Activated naive CD8-positive, alpha-beta T cell treated with anti-CD3 and anti-CD28 coated beads, Interleukin-2, amount 50 U/mL, for 16 hours (primary cell): Measurements from ENCODE around the gene CALCB.

Experiments used
- DNase-seq: peaks from one replicate; pipeline ENCODE4 v3.0.0-alpha.2; 2020; ENCODE audit warnings: low read depth, low spot score

CALCB gene

DNA sequence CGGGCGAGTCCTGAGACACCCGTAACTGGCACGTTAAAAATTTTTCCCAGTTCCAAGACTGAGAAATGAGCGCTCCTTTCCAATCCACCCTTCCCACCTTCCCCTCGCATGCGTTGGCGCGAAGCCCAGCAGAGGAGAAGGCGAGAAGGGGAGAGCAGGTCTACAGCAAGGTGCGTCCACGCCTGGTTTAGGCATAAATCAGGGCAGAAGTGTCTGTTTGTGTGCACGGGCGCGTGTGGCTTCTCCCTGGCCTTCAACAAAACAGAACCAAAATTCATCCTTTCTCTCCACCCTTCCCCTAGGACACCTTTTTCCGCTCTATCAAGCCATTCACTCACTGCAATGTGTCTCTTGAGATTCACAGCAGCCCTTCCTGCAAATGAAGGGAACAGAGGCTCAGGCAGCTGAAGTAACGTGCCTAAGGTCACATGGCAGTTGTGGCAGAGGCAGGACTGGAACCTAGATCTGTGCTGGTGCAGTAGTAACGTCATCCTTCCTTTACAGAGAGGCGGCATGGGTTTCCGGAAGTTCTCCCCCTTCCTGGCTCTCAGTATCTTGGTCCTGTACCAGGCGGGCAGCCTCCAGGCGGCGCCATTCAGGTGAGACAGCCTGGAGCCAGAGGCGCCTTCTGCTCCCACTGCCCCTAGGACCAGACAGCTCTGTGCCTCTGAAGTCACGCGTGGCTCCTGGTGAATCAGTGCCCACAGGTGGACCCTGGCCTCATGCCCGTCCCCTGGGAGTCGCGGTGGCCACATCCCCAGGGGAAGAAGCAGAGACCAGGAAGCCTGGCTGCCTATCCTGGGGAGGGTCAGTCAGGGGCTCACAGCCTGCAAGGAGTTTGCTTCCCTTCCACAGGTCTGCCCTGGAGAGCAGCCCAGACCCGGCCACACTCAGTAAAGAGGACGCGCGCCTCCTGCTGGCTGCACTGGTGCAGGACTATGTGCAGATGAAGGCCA is 1.1 kb downstream of the CALCB start:
- peak; percentile 78 for DNase-seq

DNA sequence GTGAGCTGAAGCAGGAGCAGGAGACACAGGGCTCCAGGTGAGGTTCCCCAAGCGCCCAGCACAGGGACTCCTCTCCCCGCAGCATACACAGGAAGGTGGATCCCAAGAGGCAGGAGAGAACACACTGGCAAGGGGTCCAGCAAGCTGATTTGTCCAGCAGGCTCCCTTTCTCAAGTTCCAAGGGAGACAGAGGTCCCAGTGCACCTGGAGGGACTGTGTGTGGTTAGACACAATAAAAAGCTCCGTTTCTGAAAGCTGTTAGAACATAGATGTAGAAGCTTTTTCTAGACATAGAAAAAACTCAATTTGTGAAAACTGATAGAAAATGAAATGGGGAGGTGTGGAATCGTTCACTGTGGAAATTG is 1.8 kb downstream of the CALCB start:
- DNase-seq = no peak

DNA sequence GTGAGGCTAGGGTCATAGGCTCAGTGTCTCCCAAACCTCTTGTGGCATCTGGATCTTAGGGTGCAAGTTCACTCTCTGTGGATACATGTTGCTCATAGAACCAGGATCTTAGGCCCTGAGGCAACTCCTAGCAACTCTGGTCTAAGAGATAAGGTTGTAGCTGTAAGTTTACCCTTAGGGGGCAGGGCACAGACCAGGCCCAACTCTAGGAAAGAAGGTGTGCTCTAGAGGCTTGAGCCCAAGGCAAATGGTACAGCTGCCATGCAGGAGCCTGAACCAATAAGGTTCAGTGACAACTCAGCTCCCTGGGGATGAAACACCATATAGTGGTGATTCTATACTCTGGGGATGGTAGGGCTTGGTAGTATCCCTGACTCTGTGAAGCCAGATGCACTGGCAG is 17.8 kb downstream of the CALCB start:
- DNase-seq = no peak

DNA sequence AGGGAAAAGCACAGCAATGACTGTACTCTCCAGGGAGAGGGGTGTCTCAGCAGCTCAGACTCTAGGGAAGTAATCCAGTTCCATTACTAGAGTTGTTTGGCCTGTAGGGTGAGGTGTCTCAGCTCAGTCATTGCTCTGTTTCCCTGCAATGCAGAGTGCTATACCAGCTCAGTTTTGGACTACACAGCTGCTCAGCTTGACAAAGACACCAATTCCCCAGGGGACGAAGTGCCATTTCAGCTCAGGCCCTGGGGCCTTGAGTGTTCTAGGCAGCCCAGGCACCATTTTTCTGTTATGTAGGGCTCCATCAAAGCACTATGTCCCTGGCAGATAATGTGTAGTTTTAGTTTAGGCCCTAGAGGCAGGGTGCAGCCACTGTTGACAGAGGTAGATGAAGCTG is 18.2 kb downstream of the CALCB start:
- DNase-seq = no peak

DNA sequence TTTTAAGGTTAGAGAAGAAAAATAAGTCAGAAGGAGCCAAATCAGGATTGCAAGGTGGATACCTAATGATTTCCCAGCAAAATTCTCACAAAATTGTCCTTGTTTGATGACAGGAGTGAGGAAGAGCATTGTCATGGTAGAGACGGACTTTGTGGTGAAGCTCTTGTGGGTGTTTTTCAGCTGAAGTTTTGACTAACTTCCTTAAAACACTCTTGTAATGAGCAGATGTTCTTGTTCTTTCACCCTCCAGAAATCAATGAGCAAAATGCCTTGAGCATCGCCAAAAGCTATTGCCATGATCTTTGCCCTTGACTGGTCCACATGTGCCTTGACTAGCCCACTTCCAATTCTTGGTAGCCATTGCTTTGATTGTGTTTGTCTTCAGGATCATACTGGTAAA is 20.0 kb downstream of the CALCB start:
- no peak for DNase-seq

DNA sequence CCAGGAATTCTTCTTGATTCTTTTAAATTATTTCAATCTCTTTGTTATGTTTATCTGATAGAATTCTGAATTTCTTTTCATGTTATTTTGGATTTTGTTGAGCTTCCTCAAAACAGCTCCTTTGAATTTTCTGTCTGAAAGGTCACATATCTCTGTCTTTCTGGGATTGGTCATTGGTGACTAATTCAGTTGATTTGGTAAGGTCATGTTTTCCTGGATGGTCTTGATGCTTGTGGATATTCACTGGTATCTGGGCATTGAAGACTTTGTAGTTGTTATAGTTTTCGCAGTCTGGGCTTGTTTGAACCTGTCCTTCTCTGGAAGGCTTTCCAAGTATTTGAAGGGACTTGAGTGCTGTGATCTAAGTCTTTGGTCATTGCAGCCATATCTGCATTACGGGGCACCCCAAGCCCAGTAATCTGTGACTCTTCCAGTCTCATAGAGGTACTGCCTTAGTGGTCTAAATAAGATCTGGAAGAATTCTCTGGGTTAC is 22.4 kb downstream of the CALCB start:
- DNase-seq = no peak

DNA sequence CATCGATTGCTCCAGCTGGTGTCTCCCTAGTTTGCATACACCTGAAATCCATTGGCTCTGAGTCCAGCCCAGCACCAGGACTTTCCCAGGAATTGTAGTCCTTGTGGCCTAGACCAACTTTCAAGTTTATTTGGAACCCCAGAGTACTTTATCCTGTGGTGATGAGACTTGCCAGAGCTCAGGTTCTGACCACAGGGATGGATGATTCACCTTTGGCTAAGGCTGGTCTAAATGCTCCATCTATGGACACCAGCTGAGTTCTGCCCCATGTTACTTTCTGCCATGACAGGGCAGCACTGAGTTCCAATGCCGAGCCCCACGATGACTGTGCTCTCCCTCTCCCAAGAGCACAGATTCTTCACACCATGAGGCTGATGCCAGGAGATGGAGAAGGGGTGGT is 24.0 kb downstream of the CALCB start:
- no peak for DNase-seq

DNA sequence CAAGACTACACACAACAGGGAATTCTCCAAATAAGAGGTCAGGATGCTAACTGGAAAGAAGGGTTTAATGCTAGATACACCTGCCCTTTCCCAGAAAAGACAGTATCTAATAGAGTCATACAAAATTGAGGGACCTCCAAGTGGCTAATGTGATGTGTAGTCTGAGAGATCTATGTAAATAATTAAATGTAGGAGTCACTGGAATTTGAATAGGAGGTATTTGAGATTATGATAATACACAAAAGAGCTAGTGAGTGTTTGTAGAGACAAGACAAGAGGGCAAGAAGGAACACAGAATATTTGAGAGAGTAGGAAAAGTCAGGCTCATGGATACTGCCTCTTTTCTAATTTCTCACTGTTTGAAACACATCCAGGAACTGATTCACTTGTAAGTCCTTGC is 25.9 kb downstream of the CALCB start:
- DNase-seq = no peak

DNA sequence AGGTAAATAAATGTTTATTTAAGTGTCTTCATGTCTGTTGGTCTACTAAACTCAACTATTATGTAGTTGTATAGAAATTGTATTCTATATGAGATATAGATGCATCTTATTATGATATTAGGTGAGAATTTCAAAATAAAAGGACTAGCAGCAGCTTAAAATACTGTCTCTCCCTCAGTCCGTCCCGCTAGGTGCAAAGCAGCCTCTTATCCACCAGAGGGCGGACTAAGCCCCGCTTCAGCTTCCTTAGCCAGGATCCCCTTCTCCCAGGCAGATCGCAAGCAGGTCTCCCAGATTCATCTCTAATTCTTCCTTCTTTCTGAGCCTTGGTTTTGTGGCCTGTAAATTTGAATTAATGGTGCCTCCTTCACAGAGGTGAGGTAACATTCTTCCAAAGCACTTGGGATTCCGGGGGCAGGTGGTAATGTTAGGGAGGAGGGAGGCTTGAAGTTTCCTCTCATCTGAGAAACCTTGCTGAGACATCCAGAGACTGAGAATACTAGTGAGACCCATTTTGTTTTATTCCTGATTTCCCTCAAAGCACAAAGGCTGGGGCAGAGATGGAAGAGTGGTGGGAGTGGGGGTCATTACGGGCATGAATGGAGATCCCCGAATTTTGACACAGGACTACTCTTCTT is 27.8 kb downstream of the CALCB start:
- peak; percentile 9 for DNase-seq

DNA sequence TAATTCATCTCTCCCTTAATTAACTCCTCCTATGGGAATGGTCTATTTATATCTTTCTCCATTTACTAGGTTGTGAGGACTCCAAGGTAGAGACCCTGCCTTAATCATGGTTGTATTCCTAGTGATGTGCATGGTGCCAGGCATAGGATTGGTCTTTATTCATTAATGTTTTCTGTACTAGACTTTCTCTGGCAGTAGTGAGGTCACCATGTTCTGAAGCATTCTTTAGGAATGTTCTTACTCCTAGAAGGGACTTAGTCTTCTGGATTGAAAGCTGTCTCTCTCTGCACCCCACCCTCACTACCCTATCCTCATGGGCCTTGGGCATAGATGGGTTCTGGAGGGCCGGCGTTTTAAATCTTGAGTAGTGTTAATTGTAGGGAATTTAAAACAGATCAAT is 30.8 kb downstream of the CALCB start:
- DNase-seq = no peak

DNA sequence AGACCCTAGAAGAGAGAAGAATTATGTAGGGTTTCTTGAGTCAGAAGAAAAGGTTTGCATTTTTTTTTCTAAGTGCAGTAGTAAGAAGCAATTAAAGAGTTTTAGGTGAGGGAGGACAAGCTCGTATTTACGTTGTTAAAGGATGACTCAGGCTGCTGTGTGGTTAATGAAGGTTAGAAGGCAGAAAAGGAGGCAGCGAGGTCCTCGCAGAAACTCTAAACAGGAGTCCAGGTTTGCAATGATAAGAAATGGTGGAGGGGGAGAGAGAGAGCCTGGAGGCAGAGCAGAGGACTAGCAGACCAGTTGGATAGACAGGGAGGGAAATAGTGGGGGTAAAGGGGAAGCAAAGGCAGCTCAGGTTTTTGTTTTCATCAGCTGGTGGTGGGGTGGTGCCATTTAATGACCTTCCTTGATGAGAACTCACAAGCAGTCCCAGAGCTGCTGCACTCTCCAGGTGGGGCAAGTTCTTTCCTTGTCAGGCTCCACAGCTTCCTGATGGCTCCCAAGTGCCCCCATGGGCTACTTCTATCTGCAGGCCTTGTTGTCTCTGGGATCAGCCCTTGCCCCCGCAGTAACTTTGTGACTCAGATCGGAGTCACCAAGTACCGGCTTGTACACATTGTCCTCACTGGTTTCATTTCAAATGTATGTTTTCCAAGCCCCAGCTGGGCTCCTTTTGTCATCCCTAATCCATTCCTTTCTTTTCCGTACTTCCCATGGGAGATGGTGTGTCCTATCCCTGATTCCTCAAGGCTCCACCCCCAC is 33.0 kb downstream of the CALCB start:
- no peak for DNase-seq

DNA sequence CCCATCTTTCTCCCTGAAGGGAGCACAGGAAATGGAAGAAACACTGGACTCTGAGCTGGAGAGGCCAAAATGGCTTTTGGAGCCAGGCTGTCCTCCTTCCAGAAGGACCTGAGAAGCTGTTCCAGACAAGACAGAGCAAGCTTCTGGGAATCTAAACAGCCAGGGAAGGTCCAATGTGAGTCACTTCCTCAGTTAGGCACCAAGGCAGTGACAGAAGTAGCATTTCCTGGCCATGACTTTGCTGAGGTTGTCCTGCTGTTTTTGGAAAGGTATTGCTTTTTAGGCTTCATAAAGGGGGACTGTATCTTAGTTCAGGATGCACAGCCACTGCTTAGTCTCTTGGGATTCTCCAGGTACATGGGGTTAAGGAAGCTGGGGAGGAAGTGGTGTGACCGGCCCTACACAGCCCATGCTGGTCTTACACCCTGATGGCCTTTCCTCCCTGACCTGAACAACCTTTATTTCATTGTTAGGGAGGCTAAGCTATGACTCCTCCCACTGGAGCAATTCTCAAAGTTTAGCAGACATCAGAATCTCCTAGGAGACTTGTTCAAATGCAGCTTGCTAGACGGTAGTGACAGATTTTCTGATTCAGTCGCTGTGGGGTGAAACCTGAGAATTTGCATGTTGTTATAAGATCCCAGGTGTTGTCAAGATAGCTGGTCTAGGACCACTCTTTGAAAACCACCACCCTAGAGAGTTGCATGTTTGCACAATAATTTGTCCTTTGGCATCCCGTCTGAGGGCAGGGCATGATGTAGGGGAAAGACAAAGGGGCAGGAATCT is 34.5 kb downstream of the CALCB start:
- no peak for DNase-seq

DNA sequence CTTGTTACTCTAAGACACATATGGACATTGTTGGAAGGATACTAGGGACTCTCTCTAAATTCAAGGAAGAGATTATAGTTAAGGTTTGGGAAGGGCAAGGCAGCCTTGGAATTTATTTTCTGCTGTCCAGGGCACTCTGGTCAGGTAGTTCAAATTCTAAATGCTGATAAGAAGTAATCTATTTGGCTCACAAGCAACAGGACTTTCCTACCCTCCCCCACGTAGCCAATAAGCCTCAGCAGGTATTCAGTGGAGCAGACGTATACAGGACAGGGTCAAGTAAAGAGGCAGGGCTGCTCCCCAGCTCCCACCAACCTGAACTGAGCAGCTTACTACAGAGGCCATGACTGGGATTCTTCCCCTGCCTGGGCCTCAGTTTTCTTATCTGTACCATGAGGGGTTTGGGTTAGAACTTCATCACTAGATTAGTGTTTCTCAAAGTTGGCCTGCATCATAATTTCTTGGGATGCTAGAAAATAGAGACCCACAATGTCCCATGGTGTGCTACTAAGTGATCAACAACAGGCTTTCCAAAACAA is 35.3 kb downstream of the CALCB start:
- no peak for DNase-seq

DNA sequence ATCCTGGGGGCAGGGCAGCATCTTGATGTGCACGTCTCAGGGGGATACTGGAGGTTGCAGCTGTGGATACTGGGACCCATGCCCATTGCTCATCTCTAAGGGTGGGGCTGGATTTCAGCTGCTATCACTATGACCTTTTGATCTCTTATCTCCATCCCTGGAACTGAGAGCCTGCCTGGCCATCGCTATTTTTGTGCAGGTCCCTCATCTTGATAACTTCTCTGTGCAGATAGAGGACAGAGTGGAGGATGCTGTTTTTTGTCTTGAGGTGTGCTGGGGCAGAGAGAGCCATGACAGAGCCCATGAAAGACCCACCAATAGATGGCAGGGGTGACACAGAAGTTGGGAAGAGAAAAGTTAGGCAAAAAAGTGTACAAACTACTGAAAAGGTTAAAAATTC is 36.2 kb downstream of the CALCB start:
- no peak for DNase-seq

DNA sequence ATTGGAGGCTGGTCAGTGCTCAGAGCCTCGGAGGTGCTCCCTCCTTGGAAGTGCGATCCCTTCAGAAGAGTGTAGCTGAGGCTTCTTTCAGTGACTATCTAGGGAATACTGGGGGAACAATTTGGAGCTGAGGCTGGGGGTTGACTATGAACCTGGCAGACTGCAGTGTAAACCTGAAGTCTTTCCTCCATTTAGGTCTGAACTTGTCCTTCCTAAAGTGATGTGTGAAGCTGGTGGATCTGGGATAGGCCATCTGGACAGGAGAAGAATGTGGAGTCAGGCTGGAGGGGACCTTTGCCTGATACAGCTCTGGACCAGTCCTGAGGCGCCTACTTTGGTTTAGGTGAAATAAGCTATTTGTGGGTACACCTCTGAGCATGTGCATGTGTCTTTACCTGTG is 37.8 kb downstream of the CALCB start:
- no peak for DNase-seq

DNA sequence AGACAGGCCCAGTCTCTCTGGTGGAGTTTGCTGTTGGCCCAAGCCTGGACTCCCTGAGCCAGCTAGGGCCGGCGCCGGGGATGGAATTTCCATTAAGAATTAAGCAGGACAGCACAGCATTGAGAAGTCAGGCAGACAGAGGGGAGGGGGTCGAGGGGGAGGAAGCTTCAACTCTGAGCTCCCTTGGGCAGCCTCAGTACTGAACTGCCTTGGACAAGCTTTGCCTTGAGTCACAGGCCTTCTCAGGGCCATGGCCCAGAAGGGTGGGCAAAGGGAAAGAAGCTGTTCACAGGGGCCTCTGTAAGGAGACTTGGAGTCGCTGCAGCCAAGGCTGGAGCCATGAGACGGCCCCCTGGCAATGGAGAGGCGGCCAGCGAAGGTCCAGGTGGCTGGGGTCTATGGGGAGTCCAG is 38.7 kb downstream of the CALCB start:
- no peak for DNase-seq

DNA sequence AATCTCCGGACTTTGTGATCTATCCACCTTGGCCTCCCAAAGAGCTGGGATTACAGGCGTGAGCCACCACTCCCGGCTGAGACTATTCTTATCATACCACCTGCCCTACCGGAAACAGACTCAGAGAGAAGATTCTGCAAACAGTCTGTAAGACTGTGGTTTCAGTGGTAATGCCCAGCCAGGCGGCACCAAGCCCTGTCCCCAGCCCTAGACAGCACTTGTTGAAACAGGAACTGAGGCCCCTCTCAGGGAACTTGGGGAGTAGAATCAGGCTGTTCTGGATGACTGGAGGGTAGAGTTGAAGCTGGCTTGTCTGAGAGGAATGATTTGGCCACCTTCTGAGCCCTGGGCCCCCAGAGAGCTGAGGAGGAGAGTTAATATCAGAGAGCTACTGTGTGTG is 40.0 kb downstream of the CALCB start:
- DNase-seq = no peak

DNA sequence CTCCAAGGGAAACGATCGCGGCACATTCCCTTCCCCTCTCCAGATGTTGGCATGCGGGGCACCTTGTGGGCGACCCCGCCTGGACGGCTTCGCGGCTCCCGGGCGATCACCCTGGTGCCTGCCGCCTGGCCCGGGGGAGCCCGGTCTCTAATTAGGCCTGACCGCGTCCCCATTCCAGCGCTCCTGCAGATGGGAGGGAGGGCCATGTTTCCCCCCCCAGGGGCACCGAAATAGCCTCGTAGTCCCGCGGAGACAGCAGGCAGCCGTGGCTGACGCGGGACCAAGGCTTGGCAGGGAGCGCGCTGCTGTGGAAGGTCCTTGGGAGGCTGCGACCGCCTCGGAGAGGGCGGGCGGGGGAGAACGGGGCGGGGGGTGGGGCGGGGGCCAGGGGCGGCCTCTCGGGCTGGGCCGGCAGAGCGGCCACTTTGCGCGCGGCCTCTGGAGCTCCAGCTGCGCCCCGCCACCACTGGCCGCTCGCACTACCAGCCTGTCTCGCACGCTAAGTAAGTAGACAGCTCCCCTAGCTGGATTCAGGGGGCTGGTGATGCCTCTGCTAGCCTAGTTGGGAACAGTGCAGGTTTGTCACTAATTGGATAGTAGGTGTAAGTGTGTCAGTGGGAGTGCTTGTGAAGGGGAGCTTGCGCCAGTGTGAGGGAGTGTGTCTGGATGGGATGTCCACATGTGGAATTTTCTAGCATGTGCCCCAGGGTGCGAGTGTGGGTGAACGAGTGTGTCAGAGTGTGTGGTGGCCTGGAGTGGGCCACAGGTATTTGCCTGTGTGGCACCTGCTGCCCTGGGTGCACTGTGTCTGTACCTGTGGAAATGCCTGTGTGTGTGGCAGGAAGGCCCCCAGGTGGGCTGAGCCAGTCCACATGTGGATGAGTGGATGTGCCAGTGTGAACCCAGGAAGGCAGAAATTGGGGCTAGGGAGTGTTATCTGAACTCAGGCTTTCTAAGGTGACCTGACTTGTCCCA is 41.4 kb downstream of the CALCB start, which contains the start of gene INSC:
Gene INSC, plus strand, starts transcription at position 423 of the 975 bp plus-strand sequence. CDS start 34,252 bp downstream, outside the sequence.
- DNase-seq = no peak

DNA sequence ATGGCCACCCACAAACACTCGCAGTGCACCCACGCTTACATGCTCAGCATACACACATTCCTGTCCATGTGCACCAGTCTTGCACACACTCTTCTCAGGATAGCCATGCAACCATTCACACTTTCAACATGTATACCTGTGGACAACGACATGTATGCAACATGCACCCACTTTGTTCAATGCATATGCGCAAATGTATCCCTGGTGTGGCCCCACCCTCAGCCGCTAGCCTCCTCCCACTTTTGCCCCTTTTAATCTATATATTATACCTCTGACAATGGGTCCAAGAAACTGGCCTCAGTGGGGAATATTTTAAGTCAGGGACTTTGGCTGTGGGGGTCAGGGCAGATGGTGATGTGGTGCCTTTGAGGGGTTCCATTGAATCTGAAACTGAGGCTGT is 42.3 kb downstream of the CALCB start:
- no peak for DNase-seq

DNA sequence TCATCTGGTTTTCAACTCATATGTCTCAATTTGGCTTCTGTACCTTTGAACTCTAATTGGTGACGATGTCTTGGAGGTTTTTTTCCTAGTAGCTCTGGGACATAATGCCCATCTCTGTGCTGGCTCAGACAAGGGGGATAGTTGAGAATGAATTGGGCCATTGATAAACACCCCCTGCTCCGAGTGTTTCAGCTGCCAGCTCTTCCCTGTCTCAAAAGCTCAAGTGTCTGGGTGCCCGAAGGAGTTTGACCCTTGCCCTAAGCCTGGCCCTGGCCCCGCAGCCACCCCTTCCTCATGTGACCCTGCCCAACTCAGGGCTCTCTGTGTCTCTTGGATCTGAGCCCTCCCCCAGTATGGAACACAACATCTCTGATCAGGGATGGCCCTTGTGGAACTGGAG is 44.4 kb downstream of the CALCB start:
- DNase-seq = no peak
